HepG2 (cell line): ENCODE measurements around the gene STX1B. TPM values are rescaled to one million over a fixed set of nuclear protein-coding genes. Genes with fewer than 3 reads are reported as not detected.

Source experiments
- CHCHD3 ChIP-seq: sonication (generic); formaldehyde crosslinking; IDR thresholded peaks from 2 replicates; pipeline ENCODE4 v1.8.0; 2022; ENCODE audit warnings: mild to moderate bottlenecking, missing genetic modification reagents, moderate library complexity
- CSRNP1 ChIP-seq: sonication (generic); formaldehyde crosslinking; IDR thresholded peaks from 2 replicates; pipeline ENCODE4 v1.8.1; 2023; ENCODE audit warnings: mild to moderate bottlenecking, missing genetic modification reagents
- FOXA3 ChIP-seq: IDR thresholded peaks from 2 replicates; pipeline ENCODE4 v1.6.1; 2016; ENCODE audit warnings: missing genetic modification reagents, missing compliant biosample characterization
- GFI1 ChIP-seq: sonication (generic); formaldehyde crosslinking; IDR thresholded peaks from 2 replicates; pipeline ENCODE4 v1.5.0; 2020; ENCODE audit warnings: missing genetic modification reagents, mild to moderate bottlenecking, borderline replicate concordance
- NR2F2 ChIP-seq: IDR thresholded peaks from 2 replicates; pipeline ENCODE4 v1.6.1; 2012; ENCODE audit warnings: low read depth, inconsistent platforms, borderline replicate concordance
- PAF1 ChIP-seq: IDR thresholded peaks from 2 replicates; pipeline ENCODE4 v1.6.1; 2016; ENCODE audit warnings: missing genetic modification reagents, missing compliant biosample characterization
- PRDM4 ChIP-seq: sonication (generic); formaldehyde crosslinking; IDR thresholded peaks from 2 replicates; pipeline ENCODE4 v1.9.0; 2021; ENCODE audit warnings: missing genetic modification reagents, borderline replicate concordance
- SIN3A ChIP-seq: IDR thresholded peaks from 2 replicates; pipeline ENCODE4 v1.6.1; 2011; ENCODE audit warnings: low read depth, mild to moderate bottlenecking, control low read depth, low read length, borderline replicate concordance
- ZFP37 ChIP-seq: sonication (generic); formaldehyde crosslinking; IDR thresholded peaks from 2 replicates; pipeline ENCODE4 v1.4.0; 2020; ENCODE audit warnings: missing genetic modification reagents, borderline replicate concordance
- ZNF232 ChIP-seq: sonication (generic); formaldehyde crosslinking; IDR thresholded peaks from 2 replicates; pipeline ENCODE4 v1.4.0; 2020; ENCODE audit warnings: missing genetic modification reagents, borderline replicate concordance
- ZNF318 ChIP-seq: sonication (generic); formaldehyde crosslinking; IDR thresholded peaks from 2 replicates; pipeline ENCODE4 v1.4.0; 2020; ENCODE audit warnings: mild to moderate bottlenecking, missing genetic modification reagents
- ZNF326 ChIP-seq: sonication (generic); formaldehyde crosslinking; IDR thresholded peaks from 2 replicates; pipeline ENCODE4 v1.4.0; 2020; ENCODE audit warnings: missing genetic modification reagents, borderline replicate concordance
- polyA plus RNA-seq, 8 experiments: library from polyadenylated mRNA; depleted of rRNA in 3 of 8; stranded (reverse) in 7 of 8; unstranded in 1 of 8; fragments of >200 nt; fragmentation: Illumina TruSeq in 4 of 8; extraction: Trizol in 4 of 8; gene quantifications; 2 replicates each; pipeline versions ENCODE4 v1.2.1 to v1.2.3, GENCODE V29; 2011 to 2016; ENCODE audit warnings: low read depth in 4 of 8, missing spikeins in 1 of 8, mixed read lengths in 1 of 8; ENCODE audit not compliant: insufficient read depth in 1 of 8
- total RNA-seq, 5 experiments: library from RNA; depleted of rRNA; stranded (reverse); fragments of >200 nt; fragmentation: Illumina TruSeq; extraction: Trizol; gene quantifications; 2 replicates each; pipeline ENCODE4 v1.2.3, GENCODE V29; 2016; ENCODE audit warnings: low read depth in 1 of 5

STX1B gene
- total and polyA plus RNA-seq, 2 of the 13 experiments (the other 11 are each of a cell fraction or from before 2014, with no cell fraction given), result 2.1 to 3.0 TPM

GRCh38 chr16:30998852-30999761, 11.3 kb downstream of the STX1B start (continued):
- peak; percentile 86; the same call in 1 of the 2 replicates for TF ChIP-seq ZNF318 (CRISPR knock-in tag)
- TF ChIP-seq FOXA3 (CRISPR knock-in tag), result peak; percentile 63
- TF ChIP-seq NR2F2, result peak; percentile 81
- no peak for TF ChIP-seq CHCHD3 (CRISPR knock-in tag)
- TF ChIP-seq GFI1 (CRISPR knock-in tag), result no peak
- no peak for TF ChIP-seq PAF1 (CRISPR knock-in tag)
- TF ChIP-seq CSRNP1 (CRISPR knock-in tag), result no peak
- no peak for TF ChIP-seq ZFP37
- TF ChIP-seq SIN3A, result no peak
- TF ChIP-seq ZNF326 (CRISPR knock-in tag), result no peak
- no peak for TF ChIP-seq PRDM4 (CRISPR knock-in tag)
- TF ChIP-seq ZNF232 (CRISPR knock-in tag), result no peak
